ENCODE measurements around the gene OPN4.

- TF ChIP-seq CTCF (IDR thresholded peaks at IDR 0.05), result no peak
- TF ChIP-seq POLR2A (IDR thresholded peaks at IDR 0.05), result no peak
Observed at GRCh38 chr10:86678999-86679792, 24.8 kb downstream of the OPN4 start.
